ENCODE results near the gene ITIH4.

The ITIH4 gene

GRCh38 chr3:52795298-52795900, 35.1 kb downstream of the ITIH4 start:
- no peak for DNase-seq

- DNase-seq = no peak
These were observed 35.8 kb downstream of the ITIH4 start, which contains the start of gene ITIH3 for GRCh38 chr3:52794612-52795099. TSS of gene ITIH3 (plus strand) at chr3:52794796. CDS start at chr3:52794804, 8 bp downstream.

GRCh38 chr3:52793702-52794611, 36.5 kb downstream of the ITIH4 start:
- DNase-seq = no peak

- DNase-seq = no peak
These were observed 37.3 kb downstream of the ITIH4 start for GRCh38 chr3:52792961-52793695.

GRCh38 chr3:52792413-52792812, 38.1 kb downstream of the ITIH4 start:
- DNase-seq = no peak

- no peak for DNase-seq
These were observed 38.5 kb downstream of the ITIH4 start for GRCh38 chr3:52791928-52792327.

GRCh38 chr3:52791366-52791765, 39.1 kb downstream of the ITIH4 start:
- DNase-seq = no peak

GRCh38 chr3:52790741-52791140, 39.7 kb downstream of the ITIH4 start:
- DNase-seq = no peak

- no peak for DNase-seq
These were observed 40.1 kb downstream of the ITIH4 start for GRCh38 chr3:52790337-52790736.

- no peak for DNase-seq
These were observed 40.8 kb downstream of the ITIH4 start for GRCh38 chr3:52789746-52790040.

GRCh38 chr3:52788890-52789745, 41.4 kb downstream of the ITIH4 start:
- no peak for DNase-seq

GRCh38 chr3:52787672-52788625, 42.5 kb downstream of the ITIH4 start:
- DNase-seq = no peak

- no peak for DNase-seq
These were observed 43.2 kb downstream of the ITIH4 start for GRCh38 chr3:52787246-52787645.

DNA sequence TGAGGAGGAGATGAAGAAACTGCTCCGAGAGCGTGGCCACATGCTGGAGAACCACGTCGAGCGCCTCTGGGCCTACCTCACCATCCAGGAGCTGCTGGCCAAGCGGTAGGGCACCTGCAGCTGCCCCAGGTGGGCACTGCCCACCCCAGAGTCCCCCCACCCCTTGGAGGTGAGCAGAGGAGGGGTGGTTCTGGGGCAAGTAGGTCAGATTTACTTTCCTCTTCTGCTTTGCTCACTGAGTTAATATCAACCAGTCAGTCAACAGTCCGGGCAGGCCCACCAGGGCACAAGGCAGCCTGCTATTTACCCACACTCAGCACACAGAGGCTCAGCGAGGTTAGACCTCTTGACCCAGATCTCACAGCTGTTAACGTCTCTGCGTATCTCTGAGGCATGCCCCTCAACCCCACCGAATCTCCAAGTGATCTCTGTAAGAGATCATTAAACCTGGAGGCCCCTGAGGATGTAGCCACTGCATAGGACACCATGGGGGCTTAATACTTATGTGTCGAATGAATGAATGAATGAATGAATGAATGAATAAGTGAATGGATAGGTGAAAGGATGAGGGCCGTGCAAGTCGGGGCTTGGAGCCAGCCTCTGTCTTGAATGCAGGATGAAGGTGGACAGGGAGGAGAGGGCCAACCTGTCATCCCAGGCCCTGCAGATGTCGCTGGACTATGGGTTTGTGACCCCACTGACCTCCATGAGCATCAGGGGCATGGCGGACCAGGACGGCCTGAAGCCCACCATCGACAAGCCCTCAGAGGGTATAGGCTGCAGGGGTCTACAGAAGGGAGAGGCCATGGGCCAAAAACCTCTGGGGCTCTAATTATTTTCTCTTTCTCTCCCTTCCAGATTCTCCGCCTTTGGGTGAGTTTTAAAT, 43.9 kb downstream of the ITIH4 start:
- DNase-seq = no peak

DNA sequence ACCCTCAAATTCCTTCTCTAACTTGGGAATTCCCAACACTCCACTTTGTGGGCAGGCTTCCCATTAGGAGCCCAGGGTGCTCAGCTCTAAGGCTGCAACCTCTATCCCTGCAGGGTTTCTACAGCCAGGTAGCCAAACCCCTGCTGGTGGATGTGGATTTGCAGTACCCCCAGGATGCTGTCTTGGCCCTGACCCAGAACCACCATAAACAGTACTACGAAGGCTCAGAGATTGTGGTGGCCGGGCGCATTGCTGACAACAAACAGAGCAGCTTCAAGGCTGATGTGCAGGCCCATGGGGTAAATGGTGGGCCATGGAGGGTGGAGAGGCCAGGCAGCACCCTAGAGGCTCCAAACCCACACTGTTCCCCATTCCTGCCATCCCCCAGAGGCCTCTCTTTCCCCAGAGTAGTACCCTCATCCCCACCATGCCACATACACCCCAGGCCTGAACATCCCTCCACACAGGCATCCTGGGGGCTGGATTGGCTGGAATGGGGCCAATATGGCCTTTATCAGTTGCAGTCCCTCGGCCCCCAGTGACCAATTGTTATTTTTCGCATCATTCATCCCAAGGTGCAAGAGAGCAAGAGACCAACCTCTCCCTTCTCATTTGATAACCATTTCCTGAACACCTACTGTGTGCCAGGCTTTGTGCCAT, 45.4 kb downstream of the ITIH4 start:
- no peak for DNase-seq

DNA sequence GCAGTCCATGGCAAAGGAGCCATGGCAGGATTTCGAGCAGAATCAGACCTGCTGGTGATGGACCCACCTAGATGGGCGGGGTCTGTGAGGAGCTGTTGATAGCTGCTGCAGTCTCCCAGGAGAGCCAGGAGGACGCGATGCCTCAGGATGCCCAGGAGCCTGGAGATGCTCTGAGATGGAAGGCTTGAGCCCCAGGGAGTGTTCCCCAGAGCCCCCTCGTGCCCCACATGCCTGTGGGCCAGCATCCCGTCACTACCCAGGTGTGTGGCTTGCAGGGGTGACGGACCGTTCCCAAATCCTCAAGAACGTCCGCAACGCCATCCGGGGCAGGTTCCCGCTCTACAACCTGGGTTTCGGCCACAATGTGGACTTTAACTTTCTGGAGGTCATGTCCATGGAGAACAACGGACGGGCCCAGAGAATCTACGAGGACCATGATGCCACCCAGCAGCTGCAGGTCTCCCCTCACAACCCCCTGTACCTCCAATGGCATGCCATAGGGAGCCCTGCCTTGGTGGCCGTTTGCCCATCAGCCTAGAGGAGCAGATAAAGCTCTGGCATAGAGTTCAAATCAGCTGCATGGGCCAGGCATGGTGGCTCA, 46.4 kb downstream of the ITIH4 start:
- DNase-seq = peak; percentile 11

- peak; percentile 13 for DNase-seq
These were observed 47.3 kb downstream of the ITIH4 start for GRCh38 chr3:52783211-52783555.

- DNase-seq = peak; percentile 21
These were observed 47.9 kb downstream of the ITIH4 start for GRCh38 chr3:52782412-52783210.

DNA sequence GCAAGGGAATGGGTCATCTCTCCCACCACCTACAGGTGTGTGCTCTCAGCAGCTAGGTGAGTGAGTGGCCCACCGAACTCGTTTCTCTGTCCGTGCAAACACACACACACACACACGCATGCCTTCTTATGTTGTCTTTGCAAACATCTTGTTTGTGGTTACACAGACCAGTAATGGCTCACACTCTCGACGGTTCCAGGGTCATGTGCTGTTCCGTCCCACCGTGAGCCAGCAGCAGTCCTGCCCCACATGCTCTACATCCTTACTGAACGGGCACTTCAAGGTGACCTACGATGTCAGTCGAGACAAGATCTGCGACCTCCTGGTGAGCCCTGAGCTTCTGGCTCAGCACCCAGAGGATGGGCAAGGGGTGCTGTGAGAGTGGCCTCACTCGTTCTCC, 48.7 kb downstream of the ITIH4 start:
- DNase-seq = no peak

Measured in activated CD4-positive, CD25-positive, alpha-beta regulatory T cell treated with anti-CD3 and anti-CD28 coated beads, Interleukin-2, amount 50 U/mL, for 72 hours (primary cell).